KBM-7 (cell line): ENCODE measurements around the gene GADD45B.
"Not testable (repeated sequence)": the region's sequence is repeated elsewhere in the genome, so short reads cannot be mapped to it uniquely, and the experiment has no call there.

Experiments used
- DNase-seq: peaks from one replicate; pipeline ENCODE4 v3.0.0-alpha.2; 2015
- in situ Hi-C: fragments of 300-500 bp; cut with MboI; formaldehyde crosslinking; loops from 2 replicates; pipeline ENCODE4 v1.14.3; 2020; ENCODE audit warnings: low sequenced_read_pairs, low pct_unique_long_range_greater_than_20kb, mixed read lengths

GADD45B gene

DNA sequence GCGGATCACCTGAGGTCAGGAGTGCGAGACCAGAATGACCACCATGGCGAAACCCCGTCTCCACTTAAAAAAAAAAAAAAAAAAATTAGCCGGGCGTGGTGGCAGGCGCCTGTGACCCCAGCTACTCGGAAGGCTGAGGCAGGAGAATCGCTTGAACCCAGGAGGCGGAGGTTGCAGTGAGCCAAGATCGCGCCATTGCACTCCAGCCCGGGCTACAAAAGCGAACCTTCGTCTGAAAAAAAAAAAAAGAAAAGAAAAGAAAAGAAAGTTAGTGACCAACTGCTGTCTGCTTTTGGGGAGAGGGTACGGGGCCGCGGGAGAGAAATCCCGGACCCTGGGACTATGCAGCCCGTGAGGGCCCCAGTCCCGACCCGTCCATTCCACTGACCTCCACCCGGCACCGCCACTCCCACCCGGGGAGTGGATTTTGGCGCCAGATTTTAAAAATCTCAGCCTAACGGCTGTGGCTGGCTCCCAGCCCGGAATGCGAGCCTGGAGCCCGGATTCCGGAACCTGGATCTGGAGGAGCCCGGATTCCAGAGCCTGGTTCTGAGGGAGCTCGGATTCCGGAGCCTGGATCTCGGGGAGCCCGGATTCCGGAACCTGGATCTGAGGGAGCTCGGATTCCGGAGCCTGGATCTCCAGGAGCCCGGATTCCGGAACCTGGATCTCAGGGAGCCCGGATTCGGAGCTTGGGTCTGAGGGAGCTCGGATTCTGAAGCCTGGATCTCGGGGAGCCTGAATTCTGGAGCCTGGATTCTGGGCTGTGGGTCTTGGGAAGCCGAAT, 13.1 kb upstream of the GADD45B start:
- DNase-seq: no peak
- in situ Hi-C loops: loop anchor here (10.0 kb wide), 1 partner anchor 152 kb away; no protein-coding TSS in a partner anchor

DNA sequence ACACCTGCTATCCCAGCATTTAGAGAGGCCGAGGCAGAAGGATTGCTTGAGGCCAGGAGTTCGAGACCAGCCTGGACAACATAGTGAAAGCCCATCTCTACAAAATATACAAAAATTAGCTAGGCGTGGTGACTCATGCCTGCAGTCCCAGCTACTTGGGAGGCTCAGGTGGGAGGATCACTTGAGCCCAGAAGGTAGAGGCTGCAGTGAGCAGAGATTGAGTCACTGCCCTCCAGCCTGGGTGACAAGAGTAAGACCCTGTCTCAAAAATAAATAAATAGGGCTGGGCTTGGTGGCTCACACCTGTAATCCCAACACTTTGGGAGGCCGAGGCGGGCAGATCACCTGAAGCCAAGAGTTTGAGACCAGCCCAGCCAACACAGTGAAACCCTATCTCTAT, 12.2 kb upstream of the GADD45B start:
- not testable (repeated sequence) for DNase-seq
- in situ Hi-C loops: loop anchor here (10.0 kb wide), 1 partner anchor 151 kb away; no protein-coding TSS in a partner anchor

DNA sequence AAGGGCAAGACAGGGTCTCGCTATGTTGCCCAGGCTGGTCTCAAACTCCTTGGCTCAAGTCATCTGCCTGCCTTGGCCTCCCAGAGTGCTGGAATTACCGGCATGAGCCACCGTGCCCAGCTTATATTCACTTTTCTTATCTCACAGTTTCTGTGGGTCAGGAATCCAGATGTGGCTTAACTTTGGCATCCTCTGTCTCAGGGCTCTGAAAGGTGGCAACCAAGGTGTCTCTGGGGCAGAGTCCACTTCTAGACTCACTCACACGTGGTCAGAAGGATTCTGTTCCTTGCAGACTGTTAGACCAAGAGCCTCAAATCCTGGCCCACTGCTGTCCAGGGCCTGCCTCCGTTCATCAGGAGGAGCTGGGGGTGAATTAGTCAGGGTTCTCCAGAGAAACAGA, 11.5 kb upstream of the GADD45B start:
- DNase-seq: no peak
- in situ Hi-C loops: loop anchor here (10.0 kb wide), 1 partner anchor 150 kb away; no protein-coding TSS in a partner anchor

DNA sequence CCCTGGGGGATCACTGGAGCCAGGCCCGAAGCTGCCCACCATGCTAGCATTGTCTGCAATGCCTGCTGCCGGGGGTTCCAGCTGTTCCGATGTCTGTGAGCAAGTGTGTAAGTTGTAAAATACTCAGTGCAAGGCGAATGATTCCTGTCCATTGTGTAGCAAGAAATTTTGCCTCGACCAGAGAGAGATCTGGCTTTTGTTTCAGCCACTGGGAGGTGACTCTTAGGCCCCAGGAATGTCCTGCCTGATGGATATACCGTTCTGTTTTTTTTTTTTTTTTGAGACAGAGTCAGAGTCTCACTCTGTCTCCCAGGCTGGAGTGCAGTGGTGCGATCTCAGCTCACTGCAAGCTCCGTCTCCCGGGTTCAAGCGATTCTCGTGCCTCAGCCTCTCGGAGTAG, 7.3 kb upstream of the GADD45B start:
- in situ Hi-C loops: loop anchor here (10.0 kb wide), 1 partner anchor 146 kb away; no protein-coding TSS in a partner anchor
- DNase-seq: no peak

DNA sequence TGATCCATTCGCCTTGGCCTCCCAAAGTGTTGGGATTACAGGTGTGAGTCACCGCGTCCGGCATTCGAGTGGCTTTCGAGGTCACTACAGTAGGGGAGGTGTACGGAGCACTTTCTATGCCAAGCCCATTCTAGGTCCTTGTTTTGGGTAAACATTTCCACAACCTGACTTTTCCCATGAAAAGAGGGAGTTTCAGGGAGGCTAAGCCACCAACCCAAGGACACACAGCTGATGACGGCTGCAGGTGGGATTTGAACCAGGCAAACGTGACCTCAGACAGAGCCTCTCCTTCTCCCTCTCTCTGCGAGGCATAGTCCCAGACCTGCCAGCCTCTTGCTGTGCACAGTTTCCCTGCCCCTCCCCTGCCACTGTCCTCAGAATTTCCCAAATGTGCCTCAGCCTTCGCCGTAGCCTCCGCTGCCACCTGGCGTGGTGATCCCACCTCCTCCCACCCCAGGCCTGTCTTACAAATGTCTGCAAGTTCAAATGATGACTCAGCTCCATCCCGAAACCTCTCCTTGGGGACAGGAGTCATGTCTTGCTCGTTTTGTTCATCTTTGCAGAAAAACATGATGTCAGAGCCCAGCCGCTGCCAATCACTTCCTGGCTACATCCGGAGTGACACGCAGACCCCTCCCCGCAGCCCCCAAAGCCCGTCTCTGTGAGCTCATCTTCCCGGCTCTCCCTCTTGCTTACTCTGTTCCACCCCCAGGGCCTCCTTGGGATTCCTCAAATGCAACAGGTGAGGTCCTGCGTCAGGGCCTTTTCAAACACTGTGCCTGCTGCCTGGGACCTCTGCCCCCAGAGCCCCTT, 6.6 kb upstream of the GADD45B start:
- in situ Hi-C loops: loop anchor here (10.0 kb wide), 1 partner anchor 145 kb away; no protein-coding TSS in a partner anchor
- peak; percentile 63 for DNase-seq

DNA sequence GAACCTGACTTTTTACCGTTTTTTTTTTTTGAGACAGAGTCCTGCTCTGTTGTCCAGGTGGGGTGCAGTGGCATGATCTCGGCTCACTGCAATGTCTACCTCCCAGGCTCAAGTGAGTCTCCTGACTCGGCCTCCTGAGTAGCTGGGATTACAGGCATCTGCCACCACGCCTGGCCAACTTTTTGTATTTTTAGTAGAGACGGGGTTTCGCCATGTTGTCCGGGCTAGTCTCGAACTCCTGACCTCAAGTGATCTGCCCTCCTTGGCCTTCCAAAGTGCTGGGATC, 6.1 kb upstream of the GADD45B start:
- in situ Hi-C loops: loop anchor here (10.0 kb wide), 1 partner anchor 145 kb away; no protein-coding TSS in a partner anchor
- not testable (repeated sequence) for DNase-seq

DNA sequence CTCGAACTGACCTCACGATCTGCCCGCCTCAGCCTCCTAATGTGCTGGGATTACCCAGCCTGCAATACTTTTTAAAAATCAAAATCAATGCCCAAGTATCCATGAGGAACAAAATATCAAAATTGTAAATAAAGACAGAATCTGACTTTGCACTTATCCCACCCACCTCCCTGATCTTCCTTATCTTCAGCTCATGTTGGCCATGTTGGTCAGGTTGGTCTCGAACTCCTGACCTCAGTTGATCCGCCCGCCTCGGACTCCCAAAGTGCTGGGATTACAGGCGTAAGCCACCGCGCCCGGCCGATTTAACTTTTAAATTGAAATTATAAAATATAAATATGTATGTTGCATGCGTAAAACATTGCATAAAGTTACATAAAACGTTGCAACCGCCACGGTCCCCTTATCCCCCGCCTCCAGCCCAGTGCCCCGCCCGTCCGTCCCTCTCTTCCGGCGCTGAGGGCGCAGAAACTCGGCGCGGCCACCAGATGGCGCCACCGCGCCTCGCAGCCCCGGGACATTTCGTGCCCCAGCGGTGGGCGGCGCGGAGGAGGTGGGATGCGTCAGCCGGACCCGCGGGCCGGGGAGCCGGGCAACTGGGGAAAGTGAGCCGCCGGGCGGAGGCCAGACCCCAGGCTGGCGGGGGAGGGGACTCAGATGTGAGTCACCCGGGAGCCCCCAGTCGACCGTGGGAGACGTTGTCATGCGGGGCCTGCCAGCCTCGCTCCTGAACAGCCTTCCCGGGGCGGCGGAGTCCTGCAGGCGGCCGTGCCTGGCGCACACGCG, 1.5 kb upstream of the GADD45B start:
- in situ Hi-C loops: no loop called here

DNA sequence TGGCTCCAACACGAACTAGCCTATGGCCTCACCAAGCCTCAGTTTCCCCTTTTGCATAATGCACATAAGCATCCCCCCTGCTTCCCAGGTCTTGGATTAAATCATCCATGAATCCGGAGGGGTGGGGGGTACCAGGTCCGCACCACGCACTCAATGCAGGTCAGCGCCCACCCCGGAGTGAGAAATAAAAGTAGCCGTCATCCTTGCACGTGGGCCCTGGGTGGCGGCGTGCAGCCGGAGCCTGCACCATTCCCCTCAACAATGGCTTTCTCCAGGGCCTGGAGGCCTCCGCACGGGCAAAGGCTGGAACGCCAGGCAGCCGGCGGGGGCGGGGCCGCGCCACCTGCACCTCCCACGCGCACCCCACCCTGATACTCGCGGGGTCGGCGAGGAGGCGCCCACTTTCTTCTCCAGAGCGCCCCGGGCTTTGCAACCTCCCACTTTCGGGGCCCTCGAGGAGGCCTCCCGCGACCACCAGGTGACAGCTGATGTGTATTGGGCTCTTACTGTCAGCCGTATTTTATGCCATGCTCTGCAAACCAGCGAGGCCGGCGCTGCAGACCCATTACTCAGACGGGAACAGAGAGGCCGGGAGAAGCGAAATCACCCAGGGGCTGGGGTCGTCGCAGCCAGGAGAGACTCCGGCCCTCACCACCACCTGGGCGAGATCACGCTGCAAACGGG, 767 bp upstream of the GADD45B start:
- DNase-seq: peak; percentile 75
- in situ Hi-C loops: no loop called here

More for the DNA sequence above, 1.5 kb upstream of the GADD45B start:
- peak; percentile 92 for DNase-seq

DNA sequence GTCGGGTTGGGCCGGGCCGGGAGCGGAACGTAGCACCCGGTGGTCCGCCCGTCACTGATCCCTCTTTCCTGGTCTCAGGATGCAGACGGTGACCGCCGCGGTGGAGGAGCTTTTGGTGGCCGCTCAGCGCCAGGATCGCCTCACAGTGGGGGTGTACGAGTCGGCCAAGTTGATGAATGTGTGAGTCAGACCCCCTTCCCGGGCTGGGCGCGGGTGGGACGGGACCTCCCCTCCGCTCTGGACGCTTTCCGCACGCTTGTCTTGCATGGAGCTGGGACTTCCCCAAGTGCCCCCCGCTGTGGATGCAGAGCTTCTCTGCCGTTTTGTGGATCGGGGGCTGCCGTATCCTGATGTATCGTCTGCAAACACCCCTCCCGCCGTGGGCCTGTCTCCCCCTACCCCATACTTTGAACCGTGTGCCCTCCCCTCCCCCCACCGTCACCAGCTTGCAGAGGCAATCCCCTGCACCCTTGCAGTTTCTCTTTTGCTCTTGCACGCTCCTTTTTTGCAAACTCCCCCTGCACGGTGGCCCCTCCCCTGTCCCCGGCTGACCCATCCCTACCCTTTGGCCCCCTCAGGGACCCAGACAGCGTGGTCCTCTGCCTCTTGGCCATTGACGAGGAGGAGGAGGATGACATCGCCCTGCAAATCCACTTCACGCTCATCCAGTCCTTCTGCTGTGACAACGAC, 669 bp downstream of the GADD45B start:
- DNase-seq: peak; percentile 46
- in situ Hi-C loops: no loop called here

DNA sequence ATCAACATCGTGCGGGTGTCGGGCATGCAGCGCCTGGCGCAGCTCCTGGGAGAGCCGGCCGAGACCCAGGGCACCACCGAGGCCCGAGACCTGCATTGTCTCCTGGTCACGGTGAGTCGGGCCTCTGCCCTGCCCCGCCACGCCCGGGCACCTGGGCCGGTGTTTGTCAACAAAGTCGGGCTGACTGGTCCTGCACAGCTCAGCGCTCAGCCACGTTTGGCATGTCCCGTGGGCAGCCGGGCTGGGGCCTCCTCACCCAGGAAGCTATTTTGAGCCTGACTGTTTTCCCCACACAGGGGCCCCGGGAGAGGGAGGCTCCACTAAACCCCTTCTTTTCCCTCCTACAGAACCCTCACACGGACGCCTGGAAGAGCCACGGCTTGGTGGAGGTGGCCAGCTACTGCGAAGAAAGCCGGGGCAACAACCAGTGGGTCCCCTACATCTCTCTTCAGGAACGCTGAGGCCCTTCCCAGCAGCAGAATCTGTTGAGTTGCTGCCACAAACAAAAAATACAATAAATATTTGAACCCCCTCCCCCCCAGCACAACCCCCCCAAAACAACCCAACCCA, 1.3 kb downstream of the GADD45B start:
- in situ Hi-C loops: no loop called here
- no peak for DNase-seq

DNA sequence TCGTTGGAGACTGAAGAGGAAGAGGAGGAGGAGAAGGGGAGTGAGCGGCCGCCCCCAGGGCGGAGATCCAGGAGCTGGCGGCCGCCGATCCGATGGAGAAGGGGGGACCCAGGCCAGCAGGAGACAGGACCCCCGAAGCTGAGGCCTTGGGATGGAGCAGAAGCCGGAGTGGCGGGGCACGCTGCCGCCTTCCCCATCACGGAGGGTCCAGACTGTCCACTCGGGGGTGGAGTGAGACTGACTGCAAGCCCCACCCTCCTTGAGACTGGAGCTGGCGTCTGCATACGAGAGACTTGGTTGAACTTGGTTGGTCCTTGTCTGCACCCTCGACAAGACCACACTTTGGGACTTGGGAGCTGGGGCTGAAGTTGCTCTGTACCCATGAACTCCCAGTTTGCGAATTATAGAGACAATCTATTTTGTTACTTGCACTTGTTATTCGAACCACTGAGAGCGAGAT, 1.8 kb downstream of the GADD45B start:
- DNase-seq: peak; percentile 46
- in situ Hi-C loops: no loop called here

DNA sequence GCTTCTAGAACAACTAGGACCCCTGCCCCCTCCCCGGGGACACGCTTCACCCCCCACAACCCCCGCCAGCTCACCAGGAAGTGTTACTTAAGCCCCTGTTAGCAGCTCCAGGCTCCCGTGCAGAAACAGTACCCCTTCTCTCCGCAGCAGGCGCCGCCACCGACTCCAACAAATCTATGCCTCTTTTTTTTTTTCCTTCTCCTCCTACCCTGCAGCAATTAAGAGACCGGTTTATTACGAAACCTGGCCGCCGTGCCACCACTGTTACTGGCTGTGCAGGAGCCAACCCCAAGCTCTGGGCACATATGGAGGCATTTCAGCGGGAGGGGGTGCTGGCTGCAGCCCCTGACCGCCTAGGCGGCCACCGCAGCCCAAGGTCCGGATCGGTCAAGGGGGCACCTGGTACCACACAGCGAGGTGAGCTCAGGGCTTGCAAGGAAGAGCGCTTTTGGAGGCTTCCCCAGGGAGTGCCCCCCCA, 2.4 kb downstream of the GADD45B start:
- DNase-seq: peak; percentile 93
- in situ Hi-C loops: no loop called here

DNA sequence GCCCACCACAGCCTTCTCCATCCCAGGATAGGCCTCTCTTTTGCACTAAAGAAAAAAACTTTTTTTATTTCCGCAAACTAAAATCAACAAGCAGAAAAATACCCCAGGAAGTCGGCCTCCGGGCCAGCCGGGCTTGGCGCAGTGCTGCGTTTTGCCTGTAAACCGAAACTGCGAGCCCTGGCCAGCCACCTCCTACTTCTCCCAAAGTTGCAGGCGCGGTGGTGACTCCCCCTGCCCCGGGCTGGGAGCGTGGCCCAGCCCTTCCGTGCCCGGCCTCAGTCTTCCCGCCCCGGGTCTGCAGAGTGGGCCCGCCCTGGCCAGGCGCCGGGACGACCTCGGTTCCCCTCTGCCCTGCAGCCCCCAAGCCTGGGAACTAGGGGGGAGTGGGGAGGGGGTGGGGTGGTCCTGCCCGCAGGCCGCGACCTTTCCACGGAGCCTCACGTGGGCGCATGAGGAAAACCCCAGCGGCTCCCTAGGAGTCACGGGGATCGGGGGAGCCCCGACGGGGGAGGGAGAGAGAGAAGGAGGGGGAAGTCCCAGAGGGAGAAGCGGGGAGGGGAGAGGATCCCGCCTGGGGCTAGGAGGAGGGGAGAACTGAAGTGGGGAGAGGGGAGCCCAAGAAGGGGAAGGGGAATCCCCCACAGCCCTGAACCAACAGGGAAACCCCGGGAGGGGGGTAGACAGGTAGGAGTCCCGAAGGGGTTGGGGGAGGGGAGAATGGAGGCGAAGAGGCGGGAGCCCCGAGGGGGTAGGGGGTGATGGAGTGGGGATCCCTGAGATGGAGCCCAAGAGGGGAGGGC, 3.0 kb downstream of the GADD45B start:
- no peak for DNase-seq
- in situ Hi-C loops: no loop called here

DNA sequence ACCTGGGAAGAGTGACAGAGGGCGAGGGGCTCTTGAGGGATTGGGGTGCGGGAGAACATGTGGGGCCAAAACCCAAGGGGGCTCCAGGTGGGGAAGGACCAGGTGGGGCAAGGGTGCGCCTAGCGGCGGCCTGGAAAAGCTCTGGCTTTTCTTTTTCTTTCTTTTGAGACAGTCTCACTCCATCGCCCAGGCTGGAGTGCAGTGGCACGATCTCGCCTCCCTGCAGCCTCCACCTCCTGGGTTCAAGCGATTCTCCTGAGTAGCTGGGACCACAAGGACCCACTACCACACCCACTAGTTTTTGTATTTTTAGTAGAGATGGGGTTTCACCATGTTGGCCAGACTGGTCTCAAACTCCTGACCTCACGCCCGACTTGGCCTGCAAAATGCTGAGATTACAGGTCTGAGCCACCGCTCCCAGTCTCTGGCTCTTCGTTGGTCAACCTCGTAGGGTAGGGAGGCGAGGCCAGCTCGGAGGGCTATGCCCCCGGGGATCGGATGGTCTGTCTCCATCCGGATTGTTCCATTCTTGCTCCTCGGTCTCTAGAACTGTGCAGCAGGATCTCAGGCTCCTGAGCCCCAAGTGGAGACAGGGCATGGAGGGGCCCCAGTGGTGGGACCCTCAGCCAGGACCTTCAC, 3.7 kb downstream of the GADD45B start:
- DNase-seq: no peak
- in situ Hi-C loops: no loop called here

DNA sequence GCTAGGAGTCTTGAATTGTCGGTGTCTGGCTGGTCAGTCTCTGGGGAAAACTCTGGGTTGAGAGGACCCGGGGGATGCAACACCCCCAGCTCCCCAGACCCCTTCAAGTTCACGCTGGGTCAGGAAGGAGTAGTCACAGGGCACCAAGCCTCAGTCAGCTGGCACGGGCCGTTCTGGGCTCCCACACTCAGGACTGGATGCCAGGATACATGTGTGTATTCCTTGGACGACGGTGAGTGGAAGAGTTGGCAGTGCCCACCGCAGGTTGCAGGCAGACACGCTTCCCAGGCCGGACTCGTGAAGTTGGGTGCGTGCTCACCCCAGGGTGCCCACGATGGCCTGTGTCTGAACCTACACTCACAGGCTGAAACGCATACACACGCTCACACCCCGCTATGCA, 5.5 kb downstream of the GADD45B start:
- DNase-seq: no peak
- in situ Hi-C loops: no loop called here

DNA sequence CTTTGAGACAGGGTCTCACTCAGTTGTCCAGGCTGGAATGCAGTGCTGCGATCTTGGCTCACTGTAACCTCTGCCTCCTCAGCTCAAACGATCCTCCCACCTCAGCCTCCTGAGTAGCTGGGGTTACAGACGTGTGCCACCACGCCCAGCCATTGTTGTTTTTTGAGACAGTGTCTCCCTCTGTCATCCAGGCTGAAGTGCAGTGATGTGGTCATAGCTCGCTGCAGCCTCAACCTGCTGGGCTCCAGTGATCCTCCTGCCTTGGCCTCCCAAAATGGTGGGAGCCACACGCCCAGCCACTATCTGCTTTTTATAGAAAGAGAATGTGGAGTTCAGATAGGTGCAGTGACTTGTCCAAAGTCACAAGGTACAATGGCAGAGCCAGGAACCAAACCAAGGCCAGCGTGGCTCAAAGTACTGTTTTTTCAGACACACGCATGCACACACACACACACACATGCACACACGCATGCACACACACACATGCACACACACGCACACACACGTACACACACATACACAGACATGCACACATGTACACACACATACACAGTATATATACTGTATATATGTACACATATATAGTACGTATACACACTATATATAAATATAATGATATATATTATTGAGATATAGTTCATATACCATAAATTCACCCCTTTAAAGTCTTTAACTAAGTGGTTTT, 6.6 kb downstream of the GADD45B start:
- in situ Hi-C loops: no loop called here

More for the DNA sequence above, 6.6 kb downstream of the GADD45B start:
- no peak for DNase-seq
